GM21717 (cell line): ENCODE data around the gene NRXN3.

Source experiments
- ATAC-seq: cut with Tn5 transposase; IDR thresholded peaks from one replicate; pipeline ENCODE4 v1.9.1; 2021; ENCODE audit warnings: mild to moderate bottlenecking, moderate library complexity; ENCODE audit not compliant: unreplicated experiment

NRXN3 gene

GRCh38 chr14:78170203-78170602 is at the start of gene NRXN3:
Gene NRXN3 (plus strand): TSS chr14:78170373. CDS start chr14:78243094, 72,721 bp downstream.
- ATAC-seq: no peak

GRCh38 chr14:78122436-78122835 is 47.7 kb upstream of the NRXN3 start:
- ATAC-seq: no peak

DNA sequence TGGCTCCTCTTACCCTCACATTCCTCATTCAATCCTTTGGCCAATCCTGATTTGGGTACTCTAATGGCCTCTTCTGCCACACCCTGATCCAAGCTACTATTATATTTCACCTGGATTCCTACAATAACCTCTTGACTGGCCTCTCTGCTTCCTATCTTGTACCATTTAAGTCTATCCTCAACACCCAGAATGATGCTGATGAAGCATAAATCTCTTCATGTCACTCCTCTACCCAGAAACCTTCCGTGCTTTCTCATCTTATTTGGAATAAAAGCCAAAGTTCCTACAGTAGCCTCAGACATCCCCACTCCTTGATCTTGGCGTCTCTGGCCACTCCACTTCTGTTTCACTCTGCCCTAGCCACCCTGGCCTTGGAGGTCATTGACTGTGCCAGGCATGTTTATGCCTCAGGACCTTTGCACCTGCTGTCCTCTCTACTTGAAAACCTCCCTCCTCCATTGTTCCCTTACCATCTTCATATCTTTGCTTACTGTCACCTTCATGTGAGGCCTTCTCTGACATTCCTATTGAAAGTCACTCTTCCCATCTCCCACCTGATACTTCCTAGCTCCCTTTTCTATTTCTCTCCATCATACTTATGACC is 46.4 kb upstream of the NRXN3 start:
- no peak for ATAC-seq

DNA sequence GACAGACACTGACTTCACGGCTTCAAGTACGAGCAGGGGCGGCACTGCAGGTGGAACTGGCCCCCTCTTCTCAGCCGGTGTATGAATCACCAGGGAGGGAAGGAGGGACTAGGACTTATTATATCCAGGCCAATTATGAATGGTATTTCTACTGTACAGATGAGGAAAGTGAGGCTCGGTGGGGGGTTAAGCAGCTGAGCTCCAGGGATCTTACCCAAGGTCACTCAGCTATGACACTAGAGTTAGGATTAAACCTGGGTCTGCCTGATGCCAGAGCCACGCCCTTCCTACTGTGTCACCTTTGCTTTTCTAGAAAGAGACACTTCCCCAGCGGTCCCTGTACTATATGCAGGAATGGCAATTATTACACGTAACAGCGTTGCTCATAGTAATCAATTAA is 42.2 kb upstream of the NRXN3 start:
- ATAC-seq: no peak

DNA sequence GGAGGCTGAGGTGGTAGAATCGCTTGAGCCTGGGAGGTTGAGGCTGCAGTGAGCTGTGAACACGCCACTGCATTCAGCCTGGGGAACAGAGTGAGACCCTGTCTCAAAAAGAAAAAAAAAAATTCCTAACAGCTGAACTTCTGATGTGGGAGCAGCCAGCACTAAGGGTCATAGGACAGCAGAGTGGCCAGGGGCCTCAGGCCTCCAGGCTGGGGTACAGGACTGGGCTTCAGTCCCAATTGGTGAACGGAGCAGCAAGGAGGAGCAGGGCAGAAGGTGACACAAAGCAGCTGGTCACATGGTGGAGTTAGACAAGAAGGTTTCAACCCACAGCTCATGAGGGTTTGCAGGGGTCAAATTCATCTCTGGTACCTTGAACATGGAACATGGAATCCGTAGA is 40.8 kb upstream of the NRXN3 start:
- no peak for ATAC-seq

DNA sequence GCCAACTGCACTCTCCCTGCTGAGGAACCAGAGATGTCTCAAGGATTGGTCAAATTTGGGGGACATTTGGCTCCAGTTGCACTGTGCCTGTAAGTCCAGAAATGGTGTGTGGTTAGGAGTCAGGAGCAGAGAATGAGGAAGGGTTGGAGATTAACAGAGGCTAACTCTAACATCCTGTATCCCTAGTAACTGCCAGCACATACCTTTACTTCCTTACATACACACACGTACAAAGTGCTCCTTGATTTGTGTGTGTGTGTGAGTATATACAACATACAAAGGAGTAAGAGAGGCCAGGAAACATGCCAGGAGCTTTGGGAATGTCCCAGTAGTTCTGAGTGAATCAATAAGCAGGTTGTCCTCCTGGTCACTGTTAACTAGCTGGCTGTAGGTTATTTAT is 39.8 kb upstream of the NRXN3 start:
- no peak for ATAC-seq

GRCh38 chr14:78131201-78131600 is 39.0 kb upstream of the NRXN3 start:
- ATAC-seq: no peak

DNA sequence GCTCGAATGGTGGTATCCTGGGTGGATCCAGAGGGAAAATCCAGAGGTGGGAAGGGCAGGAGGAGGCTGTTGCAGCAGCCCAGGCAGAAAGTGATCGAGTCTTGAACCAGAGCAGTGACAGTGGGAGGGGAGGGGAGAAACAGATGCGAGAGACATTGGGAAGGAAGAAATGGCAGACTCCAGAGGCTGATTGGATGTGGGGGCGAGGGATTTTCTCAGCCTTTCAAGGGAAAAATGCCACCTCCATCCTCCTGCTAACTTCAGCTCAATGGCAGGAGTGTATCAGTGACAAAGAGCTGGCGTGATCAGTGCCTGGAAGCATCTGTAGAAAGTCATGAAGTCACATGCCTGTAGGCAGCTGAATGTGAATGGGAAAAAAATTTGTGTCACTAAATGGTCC is 38.6 kb upstream of the NRXN3 start:
- ATAC-seq: no peak

GRCh38 chr14:78135450-78135891 is 34.7 kb upstream of the NRXN3 start:
- ATAC-seq: no peak

DNA sequence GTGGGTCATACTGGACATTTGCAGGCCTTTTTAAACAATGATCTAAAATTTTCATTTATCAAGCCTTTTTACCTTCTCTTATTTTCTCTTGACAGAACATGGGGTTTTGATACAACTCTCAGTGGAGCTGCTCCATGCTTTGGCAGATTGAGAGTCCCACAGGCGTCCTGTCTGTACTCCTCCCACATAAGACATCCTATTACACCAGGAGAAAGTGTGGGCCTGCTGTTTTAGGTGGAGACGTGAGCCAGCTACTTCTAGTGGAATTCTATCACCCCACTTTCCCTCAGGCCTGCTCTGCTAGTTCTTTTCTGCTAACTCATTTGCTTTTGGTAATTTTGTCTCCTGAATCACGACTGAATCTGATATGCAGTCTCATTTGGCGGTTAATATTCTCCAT is 33.5 kb upstream of the NRXN3 start:
- no peak for ATAC-seq

DNA sequence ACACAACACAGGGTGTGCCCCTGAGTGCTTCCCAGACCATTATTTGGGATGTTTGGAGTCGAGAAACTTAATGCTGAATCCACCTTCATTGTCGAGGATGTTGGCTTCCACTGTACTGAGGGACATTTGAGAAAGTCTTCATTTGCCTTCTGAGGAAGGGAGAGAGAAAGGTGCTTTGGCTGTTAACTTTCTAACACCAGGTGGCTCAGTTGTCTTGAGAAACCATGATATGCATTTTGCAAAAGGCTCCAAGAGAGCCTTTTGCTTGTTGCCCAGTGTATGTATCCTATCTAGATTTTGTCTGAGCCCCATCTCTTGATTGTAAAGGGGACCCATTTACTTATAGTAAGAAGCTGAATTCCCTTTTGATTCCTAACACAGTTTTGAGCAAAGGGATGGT is 28.6 kb upstream of the NRXN3 start:
- no peak for ATAC-seq

DNA sequence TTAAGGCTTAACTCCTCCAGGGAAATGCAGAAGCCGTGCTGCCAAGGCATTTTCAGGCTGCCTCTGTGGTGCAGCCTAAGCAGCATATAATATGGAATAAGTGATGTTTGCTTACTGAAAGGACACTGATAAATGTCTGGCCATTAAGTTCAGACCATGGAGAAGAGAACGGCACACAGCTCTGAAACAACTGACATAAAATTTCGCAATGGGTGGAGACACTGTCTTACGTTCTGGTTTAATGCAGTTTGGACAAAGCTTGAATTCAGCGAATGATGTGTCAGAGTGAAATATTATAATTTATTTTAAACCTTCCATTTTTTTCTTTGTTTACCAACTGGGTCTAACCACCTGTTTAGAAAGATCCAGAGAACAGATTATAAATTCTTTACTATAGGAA is 27.2 kb upstream of the NRXN3 start:
- ATAC-seq: no peak

GRCh38 chr14:78143489-78144145 is 26.6 kb upstream of the NRXN3 start:
- ATAC-seq: no peak

GRCh38 chr14:78152201-78153063 is 17.7 kb upstream of the NRXN3 start:
- ATAC-seq: no peak

- no peak for ATAC-seq
These were observed 17.2 kb upstream of the NRXN3 start for GRCh38 chr14:78153064-78153341.

GRCh38 chr14:78154827-78155226 is 15.3 kb upstream of the NRXN3 start:
- no peak for ATAC-seq

- no peak for ATAC-seq
These were observed 14.0 kb upstream of the NRXN3 start for GRCh38 chr14:78156196-78156595.

DNA sequence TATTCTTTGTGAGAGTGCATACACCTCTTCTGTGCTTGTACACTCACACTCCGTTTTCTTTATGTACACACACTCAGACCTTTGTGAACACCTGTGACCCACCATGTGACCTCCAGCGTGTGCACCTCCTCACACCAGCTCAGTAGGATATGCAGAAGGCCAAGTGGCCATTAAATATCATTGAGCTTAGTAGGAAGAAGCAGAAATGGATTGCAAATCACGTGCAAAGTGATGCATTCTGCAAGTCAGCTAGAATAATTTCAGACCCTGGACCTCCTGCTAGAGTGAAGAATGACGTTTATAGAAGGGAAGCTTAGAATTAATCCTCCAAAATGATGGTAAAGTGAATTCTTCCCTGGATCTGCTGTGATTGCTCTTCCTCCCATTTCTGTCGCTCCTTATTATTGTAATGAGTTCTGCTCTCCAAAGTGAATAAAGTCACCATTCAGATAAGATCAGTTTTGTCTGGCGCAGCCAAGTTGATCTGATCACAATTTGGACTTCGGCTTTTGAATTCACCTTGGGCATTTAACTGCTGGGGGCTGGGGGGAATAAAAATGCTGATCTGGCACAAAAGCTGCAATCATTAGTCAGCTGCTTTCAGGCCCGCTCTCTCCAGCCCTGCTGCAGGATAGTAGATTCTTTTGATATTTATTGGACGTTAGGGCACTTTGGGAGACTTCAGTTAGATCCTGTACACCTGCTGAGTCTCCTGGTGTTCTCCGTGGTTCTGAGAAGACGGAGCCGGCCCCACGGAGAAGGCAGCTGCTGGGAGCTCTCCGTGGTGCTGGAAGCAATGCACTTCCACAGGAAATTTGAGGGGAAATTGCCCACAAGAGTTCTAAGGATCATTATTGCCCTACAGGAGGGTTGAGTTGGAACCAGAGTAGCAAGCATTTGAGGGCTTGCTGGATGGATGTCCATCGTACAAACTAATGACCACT is 12.4 kb upstream of the NRXN3 start:
- no peak for ATAC-seq

DNA sequence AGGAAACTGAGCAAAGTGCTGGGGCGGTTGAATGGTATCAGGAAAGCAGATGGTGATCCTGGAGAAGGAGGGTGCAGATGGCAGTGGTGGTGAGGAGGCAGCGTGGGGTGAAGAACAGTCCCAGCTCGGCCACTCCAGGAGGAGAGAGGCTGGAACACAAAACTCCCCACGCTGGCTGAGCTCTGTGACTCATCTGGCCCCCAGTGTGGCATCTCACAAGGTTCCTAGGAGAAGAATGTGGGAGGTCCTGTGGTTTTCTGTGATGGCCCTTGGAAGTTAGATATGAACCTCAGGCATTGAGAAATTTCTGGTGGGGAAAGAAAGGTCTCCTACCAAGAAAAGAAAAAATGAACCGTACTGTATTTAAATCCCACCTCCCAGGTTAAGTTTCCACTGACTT is 8.0 kb upstream of the NRXN3 start:
- no peak for ATAC-seq

DNA sequence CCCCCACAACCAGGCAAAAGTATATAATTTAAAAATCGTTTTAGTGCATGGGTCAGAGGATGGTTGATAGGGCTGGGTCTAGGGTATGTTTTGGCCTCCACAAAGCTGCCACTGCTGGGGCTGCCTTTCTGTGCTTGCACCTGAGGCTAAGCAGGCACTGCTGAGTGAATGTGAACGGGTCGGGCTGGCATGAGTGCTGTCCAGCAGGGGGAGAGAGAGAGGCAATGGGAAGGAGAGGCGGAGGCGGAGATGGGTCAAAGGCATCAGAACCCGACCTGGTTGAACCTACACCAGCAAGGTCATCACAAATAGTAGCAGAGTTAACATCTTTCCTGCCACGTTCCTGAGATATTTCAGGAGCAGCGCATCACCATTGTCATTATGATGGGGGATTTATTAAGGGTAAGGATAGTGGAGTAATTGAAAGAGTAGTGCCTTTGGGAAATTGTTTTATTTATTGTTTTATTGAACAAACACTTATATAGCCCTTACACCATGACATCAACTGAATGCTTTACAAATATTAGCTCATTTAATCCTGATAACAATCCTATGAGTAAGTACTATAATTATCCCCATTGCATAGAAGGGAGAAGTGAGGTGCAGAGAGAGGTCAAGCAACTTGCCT is 5.8 kb upstream of the NRXN3 start:
- no peak for ATAC-seq

GRCh38 chr14:78172428-78172827 is 2.3 kb downstream of the NRXN3 start:
- ATAC-seq: no peak
